Left lung (tissue), 10 donors: ENCODE results near the gene SLC23A2. TPM values are rescaled to one million over a fixed set of nuclear protein-coding genes. Genes with fewer than 3 reads are reported as not detected.

Experiments used
- ATAC-seq: fragments of 200-7000 bp; cut with Tn5 transposase; one replicate; pipeline ENCODE4 v1.9.1; 2020; ENCODE audit warnings: moderate library complexity
- DNase-seq, 4 donors: peaks; one replicate each; pipeline ENCODE4 v3.0.0-alpha.2; 2013 to 2020
- H3K27ac ChIP-seq, 2 donors: fragments of 200-600 bp; sonication (generic) in 1 of 2; one replicate each; pipeline versions ENCODE4 v1.5.0 to v1.8.0; 2020 to 2021
- H3K27me3 ChIP-seq, 2 donors: fragments of 200-600 bp; sonication (generic) in 1 of 2; one replicate each; pipeline versions ENCODE4 v1.5.0 to v1.8.0; 2020 to 2021
- H3K36me3 ChIP-seq, 2 donors: fragments of 200-600 bp; sonication (generic) in 1 of 2; one replicate each; pipeline versions ENCODE4 v1.5.0 to v1.8.0; 2020 to 2021
- H3K4me1 ChIP-seq, 2 donors: fragments of 200-600 bp; one replicate each; pipeline ENCODE4 v1.8.0; 2021
- H3K4me3 ChIP-seq, 2 donors: fragments of 200-600 bp; sonication (generic) in 1 of 2; one replicate each; pipeline versions ENCODE4 v1.5.0 to v1.8.0; 2020 to 2021; ENCODE audit warnings: mild to moderate bottlenecking in 1 of 2
- H3K9me3 ChIP-seq, 2 donors: fragments of 200-600 bp; sonication (generic) in 1 of 2; one replicate each; pipeline versions ENCODE4 v1.5.0 to v1.8.0; 2020 to 2021
- CTCF ChIP-seq, 2 donors: fragments of 200-600 bp; sonication (generic) in 1 of 2; IDR thresholded peaks; one replicate each; pipeline versions ENCODE4 v1.5.0 to v1.8.0; 2021; ENCODE audit warnings: antibody characterized with exemption in 2 of 2
- intact Hi-C, 2 donors: fragments of 100-400 bp; cut with DNase I; formaldehyde crosslinking; loops; one replicate each; pipeline versions ENCODE4 v1.11.2 to v1.14.2; 2022
- polyA plus RNA-seq, 6 donors: library from polyadenylated mRNA; unstranded; fragments of 120-200 nt; gene quantifications; one replicate each; pipeline ENCODE4 v1.2.1, GENCODE V29; 2013; ENCODE audit not compliant: insufficient read length in 6 of 6
- total RNA-seq, 2 donors: library from RNA; stranded (reverse); fragmentation: NEBNext Ultra II Directional; extraction: Animal tissue kit (Norgen Biotek cat#: 25700); gene quantifications; one replicate each; pipeline ENCODE4 v1.2.1, GENCODE V29; 2021
- donor health status: DM: no; HTN: yes; CAD: no.
- donor health status: DM: no; HTN: no; CAD: no.

Gene SLC23A2
- total and polyA plus RNA-seq, 8 donors: 15.8 to 27.1 (median 25.9) TPM

- H3K4me1 ChIP-seq: no peaks in the 10 kb centered on the region
- intact Hi-C loops: no loop called here
- DNase-seq: no peak
- no peak overlapping the region for H3K27ac ChIP-seq
- no peak for ATAC-seq
- no peak for TF ChIP-seq CTCF (IDR thresholded peaks at IDR 0.05)
- H3K27me3 ChIP-seq: no peaks in the 10 kb centered on the region
- no peaks in the 10 kb centered on the region for H3K9me3 ChIP-seq
- H3K36me3 ChIP-seq: peaks cover 0 to 88% of the 10 kb centered on the region in 2 donors
- H3K4me3 ChIP-seq: no peak overlapping the region
Observed at GRCh38 chr20:4858000-4858399, 143.3 kb downstream of the SLC23A2 start.

- DNase-seq (no peak), ATAC-seq (no peak)
- Histone ChIP-seq H3K27me3 (no peaks in the 10 kb centered on the region), H3K4me3 (no peak overlapping the region), H3K9me3 (no peaks in the 10 kb centered on the region), H3K4me1 (no peaks in the 10 kb centered on the region), H3K36me3 (peaks cover 0 to 75% of the 10 kb centered on the region in 2 donors), H3K27ac (no peak overlapping the region)
- intact Hi-C loops: no loop called here
- TF ChIP-seq CTCF (IDR thresholded peaks at IDR 0.05): no peak
Observed at GRCh38 chr20:4856022-4856755, 145.1 kb downstream of the SLC23A2 start.

GRCh38 chr20:4855555-4855954 lies 145.8 kb downstream of the SLC23A2 start:
- no peaks in the 10 kb centered on the region for H3K27me3 ChIP-seq
- H3K36me3 ChIP-seq: peaks cover 0 to 68% of the 10 kb centered on the region in 2 donors
- H3K9me3 ChIP-seq: no peaks in the 10 kb centered on the region
- H3K4me1 ChIP-seq: no peaks in the 10 kb centered on the region
- intact Hi-C loops: no loop called here
- no peak overlapping the region for H3K4me3 ChIP-seq
- no peak for TF ChIP-seq CTCF (IDR thresholded peaks at IDR 0.05)
- H3K27ac ChIP-seq: no peak overlapping the region
- no peak for DNase-seq
- no peak for ATAC-seq

- TF ChIP-seq CTCF (IDR thresholded peaks at IDR 0.05): no peak
- no peak overlapping the region for H3K27ac ChIP-seq
- DNase-seq: no peak
- no peaks in the 10 kb centered on the region for H3K9me3 ChIP-seq
- no peaks in the 10 kb centered on the region for H3K4me1 ChIP-seq
- ATAC-seq: no peak
- H3K4me3 ChIP-seq: no peak overlapping the region
- intact Hi-C loops: no loop called here
- peaks cover 0 to 64% of the 10 kb centered on the region in 2 donors for H3K36me3 ChIP-seq
- H3K27me3 ChIP-seq: no peaks in the 10 kb centered on the region
Observed at GRCh38 chr20:4855097-4855496, 146.2 kb downstream of the SLC23A2 start.

GRCh38 chr20:4854561-4854901 lies 146.8 kb downstream of the SLC23A2 start:
- no peak for TF ChIP-seq CTCF (IDR thresholded peaks at IDR 0.05)
- DNase-seq (no peak), ATAC-seq (no peak)
- peaks cover 0 to 58% of the 10 kb centered on the region in 2 donors for H3K36me3 ChIP-seq
- no peaks in the 10 kb centered on the region for H3K9me3 ChIP-seq
- intact Hi-C loops: no loop called here
- H3K27ac ChIP-seq: no peak overlapping the region
- no peak overlapping the region for H3K4me3 ChIP-seq
- no peaks in the 10 kb centered on the region for H3K27me3 ChIP-seq
- H3K4me1 ChIP-seq: no peaks in the 10 kb centered on the region
